GM04504 (cell line): ENCODE measurements around the gene ERC1.
"Not testable (repeated sequence)": the region's sequence is repeated elsewhere in the genome, so short reads cannot be mapped to it uniquely, and the experiment has no call there.

Experiments
- DNase-seq: peaks from one replicate; pipeline ENCODE4 v3.0.0-alpha.2; 2012; ENCODE audit warnings: low read depth

Gene ERC1

GRCh38 chr12:1185460-1186182, 194.6 kb downstream of the ERC1 start:
- no peak for DNase-seq

- DNase-seq, result no peak
Measured at GRCh38 chr12:1186298-1186697, 195.3 kb downstream of the ERC1 start.

GRCh38 chr12:1188016-1188415, 197.0 kb downstream of the ERC1 start:
- DNase-seq, result no peak

- no peak for DNase-seq
Measured at GRCh38 chr12:1189163-1189562, 198.1 kb downstream of the ERC1 start.

- no peak for DNase-seq
Measured at GRCh38 chr12:1195513-1195912, 204.5 kb downstream of the ERC1 start.

- DNase-seq, result no peak
Measured at GRCh38 chr12:1197264-1198018, 206.4 kb downstream of the ERC1 start.

- not testable (repeated sequence) for DNase-seq
Measured at GRCh38 chr12:1198854-1199253, 207.8 kb downstream of the ERC1 start.

GRCh38 chr12:1199700-1200099, 208.7 kb downstream of the ERC1 start:
- DNase-seq, result no peak

- DNase-seq, result no peak
Measured at GRCh38 chr12:1201030-1201429, 210.0 kb downstream of the ERC1 start.

GRCh38 chr12:1201886-1202285, 210.9 kb downstream of the ERC1 start:
- DNase-seq, result no peak

GRCh38 chr12:1203735-1204019, 212.7 kb downstream of the ERC1 start:
- no peak for DNase-seq

GRCh38 chr12:1204581-1205121, 213.6 kb downstream of the ERC1 start:
- no peak for DNase-seq

GRCh38 chr12:1205512-1206060, 214.6 kb downstream of the ERC1 start:
- DNase-seq, result no peak

GRCh38 chr12:1206118-1206734, 215.2 kb downstream of the ERC1 start:
- no peak for DNase-seq

GRCh38 chr12:1207276-1207675, 216.3 kb downstream of the ERC1 start:
- no peak for DNase-seq

GRCh38 chr12:1208719-1209118, 217.7 kb downstream of the ERC1 start:
- DNase-seq, result not testable (repeated sequence)

GRCh38 chr12:1212526-1212925, 221.5 kb downstream of the ERC1 start:
- DNase-seq, result no peak

GRCh38 chr12:1213205-1213604, 222.2 kb downstream of the ERC1 start:
- no peak for DNase-seq

- DNase-seq, result no peak
Measured at GRCh38 chr12:1213618-1214205, 222.7 kb downstream of the ERC1 start.

GRCh38 chr12:1216560-1216959, 225.5 kb downstream of the ERC1 start:
- DNase-seq, result no peak

GRCh38 chr12:1217191-1217949, 226.3 kb downstream of the ERC1 start:
- DNase-seq, result peak; percentile 58

GRCh38 chr12:1218369-1218768, 227.3 kb downstream of the ERC1 start:
- no peak for DNase-seq
